Heart left ventricle (tissue), 16 donors: Measurements from ENCODE around the gene BORCS8. TPM values are rescaled to one million over a fixed set of nuclear protein-coding genes. Genes with fewer than 3 reads are reported as not detected.
A peak's percentile ranks its signal among the peaks of the same experiment; 100 is the strongest.

Source experiments
- ATAC-seq, 4 donors: fragments of 200-7000 bp; cut with Tn5 transposase; one replicate each; pipeline ENCODE4 v1.9.1; 2020 to 2022; ENCODE audit warnings: moderate library complexity in 4 of 4, mild to moderate bottlenecking in 3 of 4, moderate number of reproducible peaks in 1 of 4
- DNase-seq, 5 donors: peaks; one replicate each; pipeline ENCODE4 v3.0.0-alpha.2; 2020
- H3K27ac ChIP-seq, 12 donors: fragments of 200-600 bp; sonication (generic) in 4 of 12; one replicate each; pipeline versions ENCODE4 v1.5.0 to v1.8.0; 2016 to 2022; ENCODE audit warnings: mild to moderate bottlenecking in 2 of 12
- H3K27me3 ChIP-seq, 9 donors: fragments of 200-600 bp; sonication (generic) in 2 of 9; one replicate each; pipeline versions ENCODE4 v1.5.1 to v1.8.0; 2016 to 2022; ENCODE audit warnings: mild to moderate bottlenecking in 3 of 9
- H3K36me3 ChIP-seq, 9 donors: fragments of 200-600 bp; sonication (generic) in 2 of 9; one replicate each; pipeline versions ENCODE4 v1.5.0 to v1.8.0; 2018 to 2022; ENCODE audit warnings: mild to moderate bottlenecking in 2 of 9
- H3K4me1 ChIP-seq, 12 donors: fragments of 200-600 bp; sonication (generic) in 4 of 12; one replicate each; pipeline versions ENCODE4 v1.5.0 to v1.8.0; 2016 to 2022; ENCODE audit warnings: mild to moderate bottlenecking in 3 of 12
- H3K4me3 ChIP-seq, 12 donors: fragments of 200-600 bp; sonication (generic) in 4 of 12; one replicate each; pipeline versions ENCODE4 v1.5.0 to v1.8.0; 2017 to 2022; ENCODE audit warnings: mild to moderate bottlenecking in 9 of 12, moderate library complexity in 4 of 12
- H3K9me3 ChIP-seq, 12 donors: fragments of 200-600 bp; sonication (generic) in 4 of 12; one replicate each; pipeline versions ENCODE4 v1.5.0 to v1.8.0; 2016 to 2022; ENCODE audit warnings: mild to moderate bottlenecking in 1 of 12
- POLR2A ChIP-seq, 2 donors: fragments of 450-650 bp; IDR thresholded peaks; one replicate each; pipeline ENCODE4 v1.6.1; 2017; ENCODE audit warnings: antibody characterized with exemption in 2 of 2, mild to moderate bottlenecking in 2 of 2, moderate library complexity in 2 of 2
- WGBS, 4 donors: extraction: QIAGEN DNeasy Blood & Tissue Kit in 2 of 4; methylation state at CpG; one replicate each; pipeline versions ENCODE4 v1.1.5 to v1.1.7; 2013 to 2018; 5-methylcytosine and 5-hydroxymethylcytosine counted together
- intact Hi-C, 10 donors: fragments of 100-400 bp; cut with DNase I; formaldehyde crosslinking; loops; one replicate each; pipeline versions ENCODE4 v1.11.1 to v1.14.2; 2022
- polyA plus RNA-seq, 2 donors: library from polyadenylated mRNA; stranded (reverse); fragments of 200-250 nt; gene quantifications; one replicate each; pipeline ENCODE4 v1.2.3, GENCODE V29; 2013
- total RNA-seq, 9 donors: library from RNA; depleted of rRNA in 2 of 9; stranded (reverse); fragments of >200 nt in 2 of 9; fragmentation: NEBNext Ultra II Directional in 3 of 9; extraction: Animal tissue kit (Norgen Biotek cat#: 25700) in 3 of 9; gene quantifications; one replicate each; pipeline versions ENCODE4 v1.1.0 to v1.2.4, GENCODE V29; 2016 to 2023
- TF ChIP-seq, protein P1 (sequence below), 12 donors: fragments of 200-600 bp; sonication (generic) in 4 of 12; IDR thresholded peaks; one replicate each; pipeline versions ENCODE4 v1.5.0 to v1.8.0; 2018 to 2022; ENCODE audit warnings: antibody characterized with exemption in 12 of 12, mild to moderate bottlenecking in 5 of 12
- donor health status: ischemic (EF 13 %, LVEDD 7.1; RV severe dilation, severe dysfunction).
- donor health status: healthy with polysubstance abuse.
- donor health status: DM: no; HTN: yes; CAD: no.
- donor health status: DM: no; HTN: no; CAD: no.
- donor health status: ischemic (EF 25% LVEDD 6.9; RV normal size, moderate dysfunction).
- donor health status: ischemic (EF 25% LVEDD 5.7; RV mildly dilated, moderate dysfunction).
- donor health status: healthy.
- donor health status: DM: yes; HTN: yes; CAD: no.
- donor health status: ischemic (EF 35%, LVEDD 5.7; RV mildly dilated, moderate dysfunction).
- donor health status: nonischemic (EF 11% LVEDD 7.7; RV severe dilation, severe dysfunction).
- donor health status: DM: yes; HTN: yes; CAD: no.
- donor health status: PGD.
- donor health status: ischemic (EF 29% LVEDD 5.4; RV normal size, mild dysfunction).
- donor health status: nonischemic (EF 23%, LVEDD 6.1; RV moderate dilation, normal function).

The BORCS8 gene
- total and polyA plus RNA-seq, 11 donors, result 14.4 to 28.9 (median 22.7) TPM

GRCh38 chr19:19134687-19135158 is 57.2 kb downstream of the BORCS8 start:
- peaks cover 0 to 17% (median 9%) of the 10 kb centered on the region in 12 donors for H3K9me3 ChIP-seq
- TF ChIP-seq, protein P1, sequence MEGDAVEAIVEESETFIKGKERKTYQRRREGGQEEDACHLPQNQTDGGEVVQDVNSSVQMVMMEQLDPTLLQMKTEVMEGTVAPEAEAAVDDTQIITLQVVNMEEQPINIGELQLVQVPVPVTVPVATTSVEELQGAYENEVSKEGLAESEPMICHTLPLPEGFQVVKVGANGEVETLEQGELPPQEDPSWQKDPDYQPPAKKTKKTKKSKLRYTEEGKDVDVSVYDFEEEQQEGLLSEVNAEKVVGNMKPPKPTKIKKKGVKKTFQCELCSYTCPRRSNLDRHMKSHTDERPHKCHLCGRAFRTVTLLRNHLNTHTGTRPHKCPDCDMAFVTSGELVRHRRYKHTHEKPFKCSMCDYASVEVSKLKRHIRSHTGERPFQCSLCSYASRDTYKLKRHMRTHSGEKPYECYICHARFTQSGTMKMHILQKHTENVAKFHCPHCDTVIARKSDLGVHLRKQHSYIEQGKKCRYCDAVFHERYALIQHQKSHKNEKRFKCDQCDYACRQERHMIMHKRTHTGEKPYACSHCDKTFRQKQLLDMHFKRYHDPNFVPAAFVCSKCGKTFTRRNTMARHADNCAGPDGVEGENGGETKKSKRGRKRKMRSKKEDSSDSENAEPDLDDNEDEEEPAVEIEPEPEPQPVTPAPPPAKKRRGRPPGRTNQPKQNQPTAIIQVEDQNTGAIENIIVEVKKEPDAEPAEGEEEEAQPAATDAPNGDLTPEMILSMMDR (IDR thresholded peaks at IDR 0.05), result no peak
- TF ChIP-seq POLR2A (IDR thresholded peaks at IDR 0.05), result no peak
- ATAC-seq (peak in 1 of 4 donors; percentile 78), DNase-seq (peak in 4 of 5 donors; percentile 83 to 94 (median 87))
- intact Hi-C loops, result loop anchor here in 3 of 10 donors (5.0 kb wide), 2 partner anchors 72 to 82 kb away; partner anchors contain the start of gene SLC25A42 (in 2 of the 3)
- peaks cover 0 to 7% (median 0%) of the 10 kb centered on the region in 9 donors for H3K36me3 ChIP-seq
- no peaks in the 10 kb centered on the region for H3K27me3 ChIP-seq
- H3K27ac ChIP-seq, result peak overlapping the region in 7 of 12 donors; percentile 49 to 79 (median 66)
- 24 to 31% (median 28%) methylated on average over 17 to 21 of the region's 21 CpGs for WGBS, 4 donors
- H3K4me1 ChIP-seq, result peaks cover 0 to 21% (median 10%) of the 10 kb centered on the region in 12 donors
- peak overlapping the region in 2 of 12 donors; percentile 1 to 16 for H3K4me3 ChIP-seq

DNA sequence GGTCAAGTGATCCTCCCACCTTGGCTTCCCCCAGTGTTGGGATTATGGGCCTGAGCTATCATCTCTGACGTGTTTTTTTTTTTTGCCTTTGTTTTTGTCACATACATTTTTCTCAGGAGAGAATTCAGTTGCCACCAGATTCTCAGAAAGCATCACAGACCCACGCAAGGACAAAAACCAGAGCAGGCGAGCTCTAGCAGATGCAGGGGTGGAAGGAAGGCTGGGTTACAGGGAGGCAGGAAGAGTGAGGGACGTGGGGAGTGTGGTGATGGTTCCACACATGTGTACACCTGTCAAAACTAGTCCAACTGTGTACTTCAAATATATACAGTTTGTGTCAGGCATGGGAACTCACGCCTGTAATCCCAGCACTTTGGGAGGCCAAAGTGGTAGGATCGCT is 58.0 kb downstream of the BORCS8 start:
- DNase-seq, result no peak
- peak overlapping the region in 4 of 12 donors; percentile 61 to 79 (median 67) for H3K27ac ChIP-seq
- TF ChIP-seq, protein P1 (IDR thresholded peaks at IDR 0.05), result no peak
- no peak for TF ChIP-seq POLR2A (IDR thresholded peaks at IDR 0.05)
- WGBS, 4 donors, result 87 to 91% (median 89%) methylated on average over 6 of the region's 6 CpGs
- intact Hi-C loops, result no loop called here
- peaks cover 0 to 17% (median 9%) of the 10 kb centered on the region in 12 donors for H3K9me3 ChIP-seq
- H3K27me3 ChIP-seq, result no peaks in the 10 kb centered on the region
- H3K4me1 ChIP-seq, result peaks cover 0 to 21% (median 10%) of the 10 kb centered on the region in 12 donors
- no peak for ATAC-seq
- H3K4me3 ChIP-seq, result no peak overlapping the region
- H3K36me3 ChIP-seq, result peaks cover 0 to 8% (median 0%) of the 10 kb centered on the region in 9 donors

GRCh38 chr19:19132912-19133311 is 59.0 kb downstream of the BORCS8 start:
- peaks cover 0 to 10% (median 0%) of the 10 kb centered on the region in 9 donors for H3K36me3 ChIP-seq
- peaks cover 0 to 17% (median 9%) of the 10 kb centered on the region in 12 donors for H3K9me3 ChIP-seq
- ATAC-seq (no peak), DNase-seq (no peak)
- TF ChIP-seq POLR2A (IDR thresholded peaks at IDR 0.05), result no peak
- TF ChIP-seq, protein P1 (IDR thresholded peaks at IDR 0.05), result no peak
- peaks cover 0 to 20% (median 10%) of the 10 kb centered on the region in 12 donors for H3K4me1 ChIP-seq
- no peak overlapping the region for H3K4me3 ChIP-seq
- no peak overlapping the region for H3K27ac ChIP-seq
- intact Hi-C loops, result no loop called here
- no peaks in the 10 kb centered on the region for H3K27me3 ChIP-seq
- 95 to 100% (median 97%) methylated on average over 5 to 12 of the region's 12 CpGs for WGBS, 4 donors

- Histone ChIP-seq H3K9me3 (peaks cover 0 to 17% (median 9%) of the 10 kb centered on the region in 12 donors), H3K4me1 (peaks cover 0 to 10% (median 2%) of the 10 kb centered on the region in 12 donors), H3K36me3 (peaks cover 0 to 10% (median 0%) of the 10 kb centered on the region in 9 donors), H3K4me3 (no peak overlapping the region), H3K27ac (no peak overlapping the region), H3K27me3 (no peaks in the 10 kb centered on the region)
- 92 to 100% (median 98%) methylated on average over 2 to 3 of the region's 3 CpGs for WGBS, 4 donors
- intact Hi-C loops, result no loop called here
- no peak for DNase-seq
- no peak for ATAC-seq
- TF ChIP-seq POLR2A (IDR thresholded peaks at IDR 0.05), result no peak
- TF ChIP-seq, protein P1 (IDR thresholded peaks at IDR 0.05), result no peak
Observed at GRCh38 chr19:19131989-19132388, 60.0 kb downstream of the BORCS8 start.

Other genes with a start within 250 kb of the BORCS8 start
- 10 to 100 TPM; 36.1 to 76.5 (median 59.4) TPM for gene SUGP2, start 158.6 kb downstream of the BORCS8 start, total RNA-seq
- 10 to 100 TPM; 36.8 to 47.8 TPM for gene SUGP2, start 158.6 kb downstream of the BORCS8 start, polyA plus RNA-seq
- gene ARMC6, start 158.5 kb downstream of the BORCS8 start, total RNA-seq, result 10 to 100 TPM in 8 of 9 donors, 1 to 10 TPM in 1; 9.9 to 23.6 (median 18.0) TPM
- gene ARMC6, start 158.5 kb downstream of the BORCS8 start, polyA plus RNA-seq, result 10 to 100 TPM; 22.4 to 24.7 TPM
- 10 to 100 TPM; 15.7 to 28.0 (median 17.9) TPM for gene SLC25A42, start 128.2 kb downstream of the BORCS8 start, total RNA-seq
- 10 to 100 TPM; 15.6 to 21.1 TPM for gene SLC25A42, start 128.2 kb downstream of the BORCS8 start, polyA plus RNA-seq
- 10 to 100 TPM; 12.3 to 29.7 (median 20.8) TPM for gene TMEM161A, start 53.7 kb downstream of the BORCS8 start, total RNA-seq
- gene TMEM161A, start 53.7 kb downstream of the BORCS8 start, polyA plus RNA-seq, result 10 to 100 TPM; 22.1 to 26.1 TPM
- under 1 TPM in 8 of 9 donors, not detected in 1; 0.23 to 0.92 (median 0.49) TPM for gene MEF2B, start 21.9 kb downstream of the BORCS8 start, total RNA-seq
- gene MEF2B, start 21.9 kb downstream of the BORCS8 start, polyA plus RNA-seq, result under 1 TPM; 0.23 to 0.33 TPM
- gene RFXANK, start 106 bp upstream of the BORCS8 start, total RNA-seq, result 10 to 100 TPM; 26.5 to 45.7 (median 39.5) TPM
- gene RFXANK, start 106 bp upstream of the BORCS8 start, polyA plus RNA-seq, result 10 to 100 TPM; 55.2 to 71.9 TPM
- 10 to 100 TPM in 2 of 9 donors, 1 to 10 TPM in 7; 2.6 to 13.1 (median 5.7) TPM for gene NR2C2AP, start 11.3 kb upstream of the BORCS8 start, total RNA-seq
- 10 to 100 TPM in 1 of 2 donors, 1 to 10 TPM in 1; 6.7 to 26.2 TPM for gene NR2C2AP, start 11.3 kb upstream of the BORCS8 start, polyA plus RNA-seq
- not detected for gene NCAN, start 19.8 kb upstream of the BORCS8 start, total RNA-seq
- not detected for gene NCAN, start 19.8 kb upstream of the BORCS8 start, polyA plus RNA-seq
- gene TM6SF2, start 81.1 kb upstream of the BORCS8 start, total RNA-seq, result 1 to 10 TPM in 2 of 9 donors, under 1 TPM in 6, not detected in 1; 0.38 to 1.4 (median 0.65) TPM
- gene TM6SF2, start 81.1 kb upstream of the BORCS8 start, polyA plus RNA-seq, result under 1 TPM; 0.04 to 0.19 TPM
- gene SUGP1, start 128.4 kb upstream of the BORCS8 start, total RNA-seq, result 10 to 100 TPM; 34.2 to 53.4 (median 41.9) TPM
- 10 to 100 TPM; 28.7 to 41.0 TPM for gene SUGP1, start 128.4 kb upstream of the BORCS8 start, polyA plus RNA-seq
- 10 to 100 TPM; 26.5 to 46.4 (median 32.0) TPM for gene MAU2, start 128.7 kb upstream of the BORCS8 start, total RNA-seq
- gene MAU2, start 128.7 kb upstream of the BORCS8 start, polyA plus RNA-seq, result 10 to 100 TPM; 15.7 to 28.5 TPM
- gene GATAD2A, start 213.5 kb upstream of the BORCS8 start, total RNA-seq, result 10 to 100 TPM; 18.1 to 49.5 (median 35.5) TPM
- 10 to 100 TPM in 1 of 2 donors, 1 to 10 TPM in 1; 7.5 to 27.0 TPM for gene GATAD2A, start 213.5 kb upstream of the BORCS8 start, polyA plus RNA-seq